AG04449 (cell line): ENCODE data around the gene CHI3L1.

Experiments used
- CTCF ChIA-PET: fragments of 350-600 bp; formaldehyde crosslinking; extraction: SDS; loops from one replicate; lab custom pipeline; 2021; ENCODE audit warnings: antibody characterized with exemption; lab: Yijun Ruan, JAX
- POLR2A ChIA-PET: fragments of 400-600, 350-600 bp; formaldehyde crosslinking; extraction: SDS; loops from one replicate; lab custom pipeline; 2020; ENCODE audit warnings: antibody characterized with exemption, inconsistent platforms; lab: Yijun Ruan, JAX
- DNase-seq: peaks from one replicate; pipeline ENCODE4 v3.0.0-alpha.2; 2010; ENCODE audit warnings: low read depth, low spot score
- H3K4me3 ChIP-seq: 2 replicates; pipeline ENCODE4 v1.5.1; 2011; ENCODE audit warnings: low read depth, mild to moderate bottlenecking, control low read depth, low read length
- CTCF ChIP-seq: IDR thresholded peaks from one replicate; pipeline ENCODE4 v1.5.1; 2011; ENCODE audit warnings: mild to moderate bottlenecking, moderate library complexity, low read length, control low read depth, inconsistent platforms; ENCODE audit not compliant: insufficient read depth; ENCODE audit errors: missing control alignments

CHI3L1 gene

GRCh38 chr1:203152158-203153034 is 34.1 kb downstream of the CHI3L1 start:
- DNase-seq, result no peak
- no peak for TF ChIP-seq CTCF
- ChIA-PET POLR2A (interaction anchor here (0.7 to 1.1 kb wide), 2 partner anchors 18 to 25 kb away, joined by 3 to 4 read pairs; partner anchors contain the start of gene ADORA1), CTCF (interaction anchor here (0.6 to 5.5 kb wide), 12 partner anchors 8 to 119 kb away, joined by 3 to 52 read pairs (median 5); partner anchors contain the start of gene ADORA1)
- no peak overlapping the region for H3K4me3 ChIP-seq

DNA sequence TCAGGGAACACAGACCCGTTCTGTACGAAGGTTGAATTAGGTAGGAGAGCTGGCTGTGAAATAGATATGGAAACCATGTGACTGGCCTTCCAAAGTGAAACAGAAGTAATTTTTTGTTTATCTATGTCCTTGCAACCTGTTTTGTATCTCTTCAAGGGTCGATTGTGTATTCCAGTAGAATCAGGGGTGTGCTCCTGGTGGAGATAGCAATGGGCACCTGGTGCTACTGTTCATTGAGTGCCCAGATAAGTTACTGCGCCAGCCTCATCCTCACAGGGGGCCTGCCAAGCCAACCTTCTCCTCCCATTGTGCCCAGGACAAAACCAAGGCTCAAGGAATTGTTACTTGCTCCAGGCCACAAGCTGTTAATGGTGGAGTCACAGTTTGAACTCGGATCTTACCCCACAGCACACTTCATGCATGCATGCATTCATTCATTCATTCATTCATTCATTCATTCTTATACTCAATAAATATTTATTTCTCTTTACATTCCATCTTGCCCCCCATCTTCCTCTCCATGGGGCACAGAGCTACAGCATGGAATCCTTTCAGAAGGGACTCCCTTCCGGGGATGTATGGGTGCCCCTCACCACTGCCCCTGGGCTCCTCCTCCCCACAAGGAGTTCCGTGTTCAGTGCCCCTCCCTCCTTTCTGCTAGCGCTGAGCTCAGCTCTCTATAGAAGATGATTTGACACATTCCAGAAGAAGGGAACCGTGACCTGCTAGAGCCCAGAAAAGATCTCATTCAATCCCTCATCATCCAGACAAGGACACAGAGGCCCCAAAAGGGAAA is 34.9 kb downstream of the CHI3L1 start:
- H3K4me3 ChIP-seq, result no peak overlapping the region
- ChIA-PET CTCF (interaction anchor here (0.6 to 5.5 kb wide), 9 partner anchors 9 to 70 kb away, joined by 3 to 52 read pairs (median 5); partner anchors contain the start of gene ADORA1), POLR2A (interaction anchor here (1.1 kb wide), 1 partner anchor 18 kb away, joined by 3 read pairs; no protein-coding TSS in a partner anchor)
- no peak for DNase-seq
- no peak for TF ChIP-seq CTCF

- ChIA-PET POLR2A (no interaction called here), CTCF (interaction anchor here (1.4 to 5.5 kb wide), 7 partner anchors 8 to 71 kb away, joined by 4 to 52 read pairs (median 8); partner anchors contain the start of genes ADORA1 and MYBPH)
- TF ChIP-seq CTCF, result no peak
- no peak for DNase-seq
- no peak overlapping the region for H3K4me3 ChIP-seq
These were observed 35.8 kb downstream of the CHI3L1 start for GRCh38 chr1:203150511-203151297.

- POLR2A ChIA-PET, result no interaction called here
These were observed 37.2 kb downstream of the CHI3L1 start for GRCh38 chr1:203149188-203149840.

More at GRCh38 chr1:203149188-203149840, 37.2 kb downstream of the CHI3L1 start:
- no peak for TF ChIP-seq CTCF
- DNase-seq, result no peak
- CTCF ChIA-PET, result interaction anchor here (2.3 to 4.5 kb wide), 2 partner anchors 24 to 31 kb away, joined by 10 to 31 read pairs; partner anchors contain the start of gene MYBPH
- H3K4me3 ChIP-seq, result no peak overlapping the region
